SU-DHL-6 (cell line): ENCODE measurements around the gene ST8SIA5.

Source experiments
- H2AFZ ChIP-seq: fragments of 200-600 bp; sonication (generic); 2 replicates; pipeline ENCODE4 v1.6.1; 2014; ENCODE audit warnings: low read depth, mild to moderate bottlenecking, moderate library complexity, mixed read lengths, antibody characterized with exemption, low read length; ENCODE audit not compliant: severe bottlenecking
- H3F3A ChIP-seq: fragments of 200-600 bp; shearing (Covaris generic); 2 replicates; pipeline ENCODE4 v1.6.0; 2016; ENCODE audit warnings: antibody characterized with exemption, mild to moderate bottlenecking; ENCODE audit not compliant: insufficient read depth
- H3K27ac ChIP-seq: fragments of 200-600 bp; sonication (generic); 2 replicates; pipeline ENCODE4 v1.5.1; 2016; ENCODE audit warnings: low read depth, mild to moderate bottlenecking, low read length, moderate library complexity, mixed read lengths
- H3K27me3 ChIP-seq: fragments of 200-600 bp; sonication (generic), shearing (Covaris generic); 2 replicates; pipeline ENCODE4 v1.6.0; 2014; ENCODE audit warnings: mild to moderate bottlenecking, low read length
- H3K36me3 ChIP-seq: fragments of 200-600 bp; sonication (generic); 2 replicates; pipeline ENCODE4 v1.6.1; 2014; ENCODE audit warnings: mild to moderate bottlenecking, low read length, mixed read lengths
- H3K4me2 ChIP-seq: fragments of 300-600, 200-600 bp; shearing (Covaris generic), sonication (generic); 2 replicates; pipeline ENCODE4 v1.6.0; 2014; ENCODE audit warnings: low read length, low read depth, mild to moderate bottlenecking; ENCODE audit not compliant: poor library complexity, severe bottlenecking
- H3K4me3 ChIP-seq: fragments of 200-600 bp; sonication (generic); 2 replicates; pipeline ENCODE4 v1.5.1; 2014; ENCODE audit warnings: antibody characterized with exemption, low read length, mild to moderate bottlenecking, mixed read lengths; ENCODE audit not compliant: insufficient read depth, poor library complexity, severe bottlenecking
- H3K79me2 ChIP-seq: fragments of 200-600 bp; sonication (generic); 2 replicates; pipeline ENCODE4 v1.6.1; 2014; ENCODE audit warnings: mild to moderate bottlenecking, low read length, moderate library complexity; ENCODE audit not compliant: insufficient read depth
- H3K9ac ChIP-seq: fragments of 200-600 bp; sonication (generic); 2 replicates; pipeline ENCODE4 v1.7.0; 2014; ENCODE audit warnings: mild to moderate bottlenecking, low read length
- H3K9me2 ChIP-seq: fragments of 200-600 bp; sonication (generic); replicated peaks from 2 replicates; pipeline ENCODE4 v1.6.1; 2014; ENCODE audit warnings: low read length; ENCODE audit not compliant: insufficient read depth
- H3K9me3 ChIP-seq: fragments of 200-600 bp; sonication (generic); 2 replicates; pipeline ENCODE4 v1.6.1; 2014; ENCODE audit warnings: low read length, mixed read lengths; ENCODE audit not compliant: insufficient read depth
- H4K20me1 ChIP-seq: fragments of 200-600 bp; sonication (generic); 2 replicates; pipeline ENCODE4 v1.6.1; 2014; ENCODE audit warnings: low read depth, mild to moderate bottlenecking, antibody characterized with exemption, low read length, moderate library complexity, mixed read lengths
- EZH2phosphoT487 ChIP-seq: fragments of 200-600 bp; sonication (generic), shearing (Covaris generic); conservative IDR thresholded peaks from 2 replicates; pipeline ENCODE4 v1.6.1; 2018; ENCODE audit warnings: mild to moderate bottlenecking, antibody characterized with exemption, low read length, moderate library complexity, mixed read lengths
- TF ChIP-seq, protein P1 (sequence below): fragments of 200-600 bp; sonication (generic); IDR thresholded peaks from one replicate; pipeline ENCODE4 v1.5.1; 2017; ENCODE audit warnings: antibody characterized with exemption, mild to moderate bottlenecking, low read length, moderate library complexity; ENCODE audit not compliant: insufficient read depth, poor library complexity, severe bottlenecking

ST8SIA5 gene

GRCh38 chr18:46720521-46720920, 36.3 kb downstream of the ST8SIA5 start:
- H3K9ac ChIP-seq, result no peak overlapping the region
- H3K36me3 ChIP-seq, result no peaks in the 10 kb centered on the region
- no peaks in the 10 kb centered on the region for H3K79me2 ChIP-seq
- TF ChIP-seq EZH2phosphoT487, result no peak
- TF ChIP-seq, protein P1, sequence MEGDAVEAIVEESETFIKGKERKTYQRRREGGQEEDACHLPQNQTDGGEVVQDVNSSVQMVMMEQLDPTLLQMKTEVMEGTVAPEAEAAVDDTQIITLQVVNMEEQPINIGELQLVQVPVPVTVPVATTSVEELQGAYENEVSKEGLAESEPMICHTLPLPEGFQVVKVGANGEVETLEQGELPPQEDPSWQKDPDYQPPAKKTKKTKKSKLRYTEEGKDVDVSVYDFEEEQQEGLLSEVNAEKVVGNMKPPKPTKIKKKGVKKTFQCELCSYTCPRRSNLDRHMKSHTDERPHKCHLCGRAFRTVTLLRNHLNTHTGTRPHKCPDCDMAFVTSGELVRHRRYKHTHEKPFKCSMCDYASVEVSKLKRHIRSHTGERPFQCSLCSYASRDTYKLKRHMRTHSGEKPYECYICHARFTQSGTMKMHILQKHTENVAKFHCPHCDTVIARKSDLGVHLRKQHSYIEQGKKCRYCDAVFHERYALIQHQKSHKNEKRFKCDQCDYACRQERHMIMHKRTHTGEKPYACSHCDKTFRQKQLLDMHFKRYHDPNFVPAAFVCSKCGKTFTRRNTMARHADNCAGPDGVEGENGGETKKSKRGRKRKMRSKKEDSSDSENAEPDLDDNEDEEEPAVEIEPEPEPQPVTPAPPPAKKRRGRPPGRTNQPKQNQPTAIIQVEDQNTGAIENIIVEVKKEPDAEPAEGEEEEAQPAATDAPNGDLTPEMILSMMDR, result no peak
- H3K4me2 ChIP-seq, result no peak overlapping the region
- no peak overlapping the region for H3K4me3 ChIP-seq
- H3F3A ChIP-seq, result no peaks in the 10 kb centered on the region
- no peaks in the 10 kb centered on the region for H4K20me1 ChIP-seq
- no peak overlapping the region for H2AFZ ChIP-seq
- no peaks in the 10 kb centered on the region for H3K9me2 ChIP-seq
- H3K27me3 ChIP-seq, result no peaks in the 10 kb centered on the region
- no peaks in the 10 kb centered on the region for H3K9me3 ChIP-seq
- H3K27ac ChIP-seq, result no peak overlapping the region

DNA sequence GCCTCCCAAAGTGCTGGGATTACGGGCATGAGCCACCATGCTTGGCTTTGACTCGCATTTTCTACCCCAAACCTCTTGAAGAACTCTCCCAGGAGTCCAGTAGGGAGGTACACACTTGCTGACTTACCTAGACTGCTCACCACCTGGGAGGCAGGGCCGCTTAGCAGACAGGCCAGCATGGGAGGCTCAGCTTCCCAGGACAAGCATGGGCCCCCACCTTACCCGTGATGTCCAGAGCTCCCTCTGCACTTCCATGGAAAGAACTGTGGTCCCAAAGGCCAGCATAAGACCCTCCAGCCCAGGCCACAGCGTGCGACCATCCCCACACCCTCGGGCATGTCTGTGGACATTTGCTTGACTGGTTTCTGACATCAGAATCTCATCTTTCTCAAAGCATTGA, 36.8 kb downstream of the ST8SIA5 start:
- Histone ChIP-seq H3K79me2 (no peaks in the 10 kb centered on the region), H3K4me2 (no peak overlapping the region)

DNA sequence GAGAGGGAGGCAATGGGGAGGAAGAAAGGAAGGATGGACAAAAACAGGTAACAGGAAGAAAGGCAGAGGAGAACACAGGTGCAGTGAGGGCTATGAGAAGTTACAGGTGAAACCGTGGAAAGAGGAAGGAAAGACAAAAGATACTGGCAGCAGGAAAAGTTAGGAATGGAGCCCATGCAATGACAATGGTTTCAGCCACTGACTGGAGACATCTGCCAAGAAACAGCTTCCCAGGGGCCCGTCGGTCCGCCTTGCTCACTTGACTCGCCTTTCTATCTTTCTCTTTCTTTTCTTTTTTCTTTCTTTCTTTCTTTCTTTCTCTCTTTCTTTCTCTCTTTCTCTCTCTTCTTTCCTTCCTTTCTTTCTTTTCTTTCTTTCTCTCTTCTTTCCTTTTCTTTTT, 37.5 kb downstream of the ST8SIA5 start:
- no peaks in the 10 kb centered on the region for H4K20me1 ChIP-seq
- no peak overlapping the region for H3K4me3 ChIP-seq
- H2AFZ ChIP-seq, result no peak overlapping the region
- no peak overlapping the region for H3K4me2 ChIP-seq
- no peak overlapping the region for H3K9ac ChIP-seq
- H3K9me3 ChIP-seq, result no peaks in the 10 kb centered on the region
- no peaks in the 10 kb centered on the region for H3K27me3 ChIP-seq
- no peaks in the 10 kb centered on the region for H3F3A ChIP-seq
- no peaks in the 10 kb centered on the region for H3K9me2 ChIP-seq
- TF ChIP-seq, protein P1, result no peak
- TF ChIP-seq EZH2phosphoT487, result no peak
- no peaks in the 10 kb centered on the region for H3K36me3 ChIP-seq
- no peak overlapping the region for H3K27ac ChIP-seq
- no peaks in the 10 kb centered on the region for H3K79me2 ChIP-seq

More for the DNA sequence above, 36.8 kb downstream of the ST8SIA5 start:
- Histone ChIP-seq H3K9me2 (no peaks in the 10 kb centered on the region), H3K9ac (no peak overlapping the region), H4K20me1 (no peaks in the 10 kb centered on the region), H3K4me3 (no peak overlapping the region), H2AFZ (no peak overlapping the region), H3K9me3 (no peaks in the 10 kb centered on the region), H3K36me3 (no peaks in the 10 kb centered on the region), H3F3A (no peaks in the 10 kb centered on the region), H3K27me3 (no peaks in the 10 kb centered on the region), H3K27ac (no peak overlapping the region)
- TF ChIP-seq, protein P1, result no peak
- TF ChIP-seq EZH2phosphoT487, result no peak
